ENCODE measurements around the gene KLHL9. TPM values are rescaled to one million over a fixed set of nuclear protein-coding genes. Genes with fewer than 3 reads are reported as not detected.

Gene KLHL9
- total and polyA plus RNA-seq, 2 donors (not counting 1 experiment from before 2014, with no cell fraction given): 33.5 to 37.5 TPM

GRCh38 chr9:21348430-21348970 is 13.3 kb upstream of the KLHL9 start:
- no peak overlapping the region for H3K27ac ChIP-seq (ENCODE audit: insufficient read depth, low read length)

GRCh38 chr9:21340735-21341134 is 5.5 kb upstream of the KLHL9 start:
- no peak for TF ChIP-seq CTCF (conservative IDR thresholded peaks at IDR 0.05 in 1 of 2, IDR thresholded peaks at IDR 0.05 in 1 of 2; ENCODE audit: low read depth in 1 of 2, low read length in 2 of 2)
- TF ChIP-seq EZH2 (IDR thresholded peaks at IDR 0.05; ENCODE audit: low read length, missing control alignments): no peak
- Histone ChIP-seq H3K27ac (ENCODE audit: insufficient read depth, low read length) (no peak overlapping the region), H2AFZ (ENCODE audit: low read length) (no peak overlapping the region), H3K9ac (ENCODE audit: insufficient read depth, low read length) (no peak overlapping the region), H3K4me2 (ENCODE audit: extremely low read depth, insufficient read depth, low read length) (no peak overlapping the region), H3K79me2 (ENCODE audit: control insufficient read depth, insufficient read depth, low read length) (no peaks in the 10 kb centered on the region), H4K20me1 (ENCODE audit: control insufficient read depth, extremely low read depth, insufficient read depth, low read length) (no peaks in the 10 kb centered on the region), H3K4me3 (replicated peaks in 1 of 4; ENCODE audit: control extremely low read depth in 1 of 4, insufficient read depth in 1 of 4, low read depth in 3 of 4, low read length in 4 of 4) (no peak overlapping the region), H3K9me3 (ENCODE audit: control insufficient read depth, insufficient read depth, low read depth, low read length) (no peaks in the 10 kb centered on the region), H3K27me3 (ENCODE audit: control insufficient read depth, insufficient read depth, low read length) (no peaks in the 10 kb centered on the region), H3K4me1 (ENCODE audit: control insufficient read depth, extremely low read depth, insufficient read depth, low read length) (no peaks in the 10 kb centered on the region), H3K36me3 (ENCODE audit: control insufficient read depth, insufficient read depth, low read length) (no peaks in the 10 kb centered on the region)
- no peak for DNase-seq (ENCODE audit: low read depth in 2 of 2)

More at GRCh38 chr9:21348430-21348970, 13.3 kb upstream of the KLHL9 start:
- H2AFZ ChIP-seq (ENCODE audit: low read length): no peak overlapping the region
- no peak overlapping the region for H3K4me3 ChIP-seq (replicated peaks in 1 of 4; ENCODE audit: control extremely low read depth in 1 of 4, insufficient read depth in 1 of 4, low read depth in 3 of 4, low read length in 4 of 4)
- TF ChIP-seq CTCF (conservative IDR thresholded peaks at IDR 0.05 in 1 of 2, IDR thresholded peaks at IDR 0.05 in 1 of 2; ENCODE audit: low read depth in 1 of 2, low read length in 2 of 2) (no peak), EZH2 (IDR thresholded peaks at IDR 0.05; ENCODE audit: low read length, missing control alignments) (no peak)
- H3K27me3 ChIP-seq (ENCODE audit: control insufficient read depth, insufficient read depth, low read length): peaks cover 13% of the 10 kb centered on the region
- no peaks in the 10 kb centered on the region for H3K9me3 ChIP-seq (ENCODE audit: control insufficient read depth, insufficient read depth, low read depth, low read length)
- DNase-seq (ENCODE audit: low read depth in 2 of 2): no peak
- H3K36me3 ChIP-seq (ENCODE audit: control insufficient read depth, insufficient read depth, low read length): no peaks in the 10 kb centered on the region
- H3K79me2 ChIP-seq (ENCODE audit: control insufficient read depth, insufficient read depth, low read length): no peaks in the 10 kb centered on the region
- no peaks in the 10 kb centered on the region for H4K20me1 ChIP-seq (ENCODE audit: control insufficient read depth, extremely low read depth, insufficient read depth, low read length)
- no peak overlapping the region for H3K9ac ChIP-seq (ENCODE audit: insufficient read depth, low read length)
- no peak overlapping the region for H3K4me2 ChIP-seq (ENCODE audit: extremely low read depth, insufficient read depth, low read length)
- H3K4me1 ChIP-seq (ENCODE audit: control insufficient read depth, extremely low read depth, insufficient read depth, low read length): no peaks in the 10 kb centered on the region

- Histone ChIP-seq H2AFZ (ENCODE audit: low read length) (peak overlapping the region; percentile 1), H3K27me3 (ENCODE audit: control insufficient read depth, insufficient read depth, low read length) (no peaks in the 10 kb centered on the region)
- DNase-seq (ENCODE audit: low read depth in 2 of 2): no peak
These were observed 1.3 kb upstream of the KLHL9 start for GRCh38 chr9:21336457-21336856.

More at GRCh38 chr9:21336457-21336856, 1.3 kb upstream of the KLHL9 start:
- Histone ChIP-seq H3K27ac (ENCODE audit: insufficient read depth, low read length) (no peak overlapping the region), H4K20me1 (ENCODE audit: control insufficient read depth, extremely low read depth, insufficient read depth, low read length) (no peaks in the 10 kb centered on the region), H3K4me1 (ENCODE audit: control insufficient read depth, extremely low read depth, insufficient read depth, low read length) (peaks cover 2% of the 10 kb centered on the region), H3K4me3 (replicated peaks in 1 of 4; ENCODE audit: control extremely low read depth in 1 of 4, insufficient read depth in 1 of 4, low read depth in 3 of 4, low read length in 4 of 4) (no peak overlapping the region), H3K9me3 (ENCODE audit: control insufficient read depth, insufficient read depth, low read depth, low read length) (no peaks in the 10 kb centered on the region), H3K79me2 (ENCODE audit: control insufficient read depth, insufficient read depth, low read length) (peaks cover 37% of the 10 kb centered on the region), H3K4me2 (ENCODE audit: extremely low read depth, insufficient read depth, low read length) (no peak overlapping the region), H3K9ac (ENCODE audit: insufficient read depth, low read length) (no peak overlapping the region), H3K36me3 (ENCODE audit: control insufficient read depth, insufficient read depth, low read length) (no peaks in the 10 kb centered on the region)
- TF ChIP-seq CTCF (conservative IDR thresholded peaks at IDR 0.05 in 1 of 2, IDR thresholded peaks at IDR 0.05 in 1 of 2; ENCODE audit: low read depth in 1 of 2, low read length in 2 of 2) (no peak), EZH2 (IDR thresholded peaks at IDR 0.05; ENCODE audit: low read length, missing control alignments) (no peak)
